Measurements from ENCODE around the gene ADAMTSL2. TPM values are rescaled to one million over a fixed set of nuclear protein-coding genes. Genes with fewer than 3 reads are reported as not detected.

The ADAMTSL2 gene
- total and polyA plus RNA-seq, 2 of the 13 experiments (the other 11 are each of a cell fraction or from before 2014, with no cell fraction given), result 1.9 to 3.8 TPM

DNA sequence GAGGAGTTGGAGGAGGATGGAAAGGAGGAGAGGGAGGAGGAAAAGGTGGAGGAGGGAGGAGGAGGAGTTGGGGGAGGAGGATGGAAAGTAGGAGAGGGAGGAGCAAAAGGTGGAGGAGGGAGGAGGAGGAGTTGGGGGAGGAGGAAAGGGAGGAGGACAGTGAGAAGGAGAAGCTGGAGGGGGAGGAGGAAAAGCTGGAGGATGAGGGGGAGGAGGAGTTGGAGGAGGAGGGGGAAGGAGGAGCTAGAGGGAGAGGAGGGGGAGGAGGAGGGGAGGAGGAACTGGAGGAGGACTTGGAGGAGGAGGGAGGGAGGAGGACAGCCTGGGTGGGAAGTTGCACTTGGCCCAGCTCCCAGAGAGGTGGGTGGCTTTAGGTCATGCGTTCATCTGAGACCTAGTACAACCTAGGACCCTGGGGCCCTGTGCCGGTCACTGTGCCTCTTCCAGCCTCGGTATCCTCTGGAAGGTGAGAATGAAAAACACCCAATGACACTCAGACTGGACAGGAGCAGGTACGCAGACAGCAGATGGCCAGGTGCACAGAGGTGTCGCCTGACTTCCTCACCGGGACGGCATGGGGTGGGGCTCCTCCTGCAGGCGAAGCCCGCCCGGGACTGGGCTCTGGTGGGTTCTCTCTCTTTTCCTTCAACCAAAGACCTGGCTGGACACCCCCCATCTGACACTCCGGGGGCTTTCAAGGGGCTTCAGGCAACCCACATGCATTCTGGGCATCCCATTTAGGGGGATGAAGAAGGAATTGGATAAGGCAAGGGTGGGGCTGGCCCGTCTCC is 43.4 kb upstream of the ADAMTSL2 start:
- BruUV-seq (replicated peaks), result no TSS peak
- CTCF ChIA-PET (ENCODE audit: low intra/inter-chr PET ratio, low total read pairs), result no interaction called here
- Histone ChIP-seq H3K27ac (ENCODE audit: extremely low read length, insufficient read depth, low read length) (no peak overlapping the region), H3K9me3 (ENCODE audit: low read length) (no peaks in the 10 kb centered on the region), H3K27me3 (ENCODE audit: control insufficient read depth in 1 of 2, insufficient read depth in 2 of 2, low read length in 2 of 2) (peaks cover 14 to 73% of the 10 kb centered on the region in 2 experiments), H3K9ac (ENCODE audit: insufficient read depth, low read depth, low read length) (no peak overlapping the region), H4K20me1 (ENCODE audit: insufficient read depth, low read length) (no peaks in the 10 kb centered on the region), H3K36me3 (replicated peaks in 1 of 2; ENCODE audit: control insufficient read depth in 1 of 2, insufficient read depth in 2 of 2, low read length in 2 of 2) (no peaks in the 10 kb centered on the region), H3K4me1 (ENCODE audit: insufficient read depth, low read length) (peaks cover 85% of the 10 kb centered on the region), H3K4me2 (ENCODE audit: low read depth, low read length) (no peak overlapping the region), H2AFZ (ENCODE audit: low read length) (no peak overlapping the region), H3K4me3 (replicated peaks in 1 of 3; ENCODE audit: insufficient read depth in 1 of 3, low read depth in 2 of 3, low read length in 3 of 3) (no peak overlapping the region), H3K79me2 (ENCODE audit: insufficient read depth, low read length) (no peaks in the 10 kb centered on the region)
- POLR2A ChIA-PET, result no interaction called here
- FAIRE-seq, result no peak
- TF ChIP-seq ZNF263 (CRISPR knock-in tag; IDR thresholded peaks at IDR 0.05) (peak; percentile 45), HNRNPK (IDR thresholded peaks at IDR 0.05; ENCODE audit: low read depth, low read length, poor library complexity, severe bottlenecking) (peak; percentile 34), PCBP1 (IDR thresholded peaks at IDR 0.05; ENCODE audit: borderline replicate concordance, low read depth, low read length) (0 out of 2 replicates have a peak, but pooled peaks have one; percentile 54), CBFB (CRISPR knock-in tag; IDR thresholded peaks at IDR 0.05) (no peak), TMF1 (CRISPR knock-in tag; IDR thresholded peaks at IDR 0.05; ENCODE audit: low read depth) (no peak)
- DNase-seq (ENCODE audit: low spot score), result no peak
- in situ Hi-C loops (cut with HindIII; ENCODE audit: extremely low pct_ligation_motif_present, low pct_unique_long_range_greater_than_20kb) (no loop called here), intact Hi-C loops (cut with micrococcal nuclease; ENCODE audit: unreplicated experiment) (no loop called here)
- no peak for ATAC-seq
- WGBS (ENCODE audit: low lambda C conversion rate), result 23% methylated on average over 6 of the region's 12 CpGs

DNA sequence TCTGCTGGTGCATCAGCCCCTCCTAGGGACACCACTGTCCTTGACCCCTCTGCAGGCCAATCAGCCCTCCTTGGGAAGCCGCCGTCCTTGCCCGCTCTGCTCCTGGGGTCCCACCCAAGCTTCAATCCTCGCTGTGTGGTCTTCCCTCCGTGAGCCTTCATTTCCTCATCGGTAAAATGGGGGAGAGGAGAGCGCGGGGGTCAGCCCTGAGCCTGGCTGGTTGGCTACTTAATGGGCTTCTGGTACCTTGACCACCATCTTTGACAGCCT is 42.9 kb upstream of the ADAMTSL2 start:
- DNase-seq (ENCODE audit: low spot score) (no peak), ATAC-seq (no peak), FAIRE-seq (no peak)
- Histone ChIP-seq H3K9ac (ENCODE audit: insufficient read depth, low read depth, low read length) (no peak overlapping the region), H3K9me3 (ENCODE audit: low read length) (no peaks in the 10 kb centered on the region), H4K20me1 (ENCODE audit: insufficient read depth, low read length) (no peaks in the 10 kb centered on the region), H3K4me1 (ENCODE audit: insufficient read depth, low read length) (peaks cover 79% of the 10 kb centered on the region), H3K4me3 (replicated peaks in 1 of 3; ENCODE audit: insufficient read depth in 1 of 3, low read depth in 2 of 3, low read length in 3 of 3) (no peak overlapping the region), H3K79me2 (ENCODE audit: insufficient read depth, low read length) (no peaks in the 10 kb centered on the region), H3K27me3 (ENCODE audit: control insufficient read depth in 1 of 2, insufficient read depth in 2 of 2, low read length in 2 of 2) (peaks cover 14 to 74% of the 10 kb centered on the region in 2 experiments), H3K36me3 (replicated peaks in 1 of 2; ENCODE audit: control insufficient read depth in 1 of 2, insufficient read depth in 2 of 2, low read length in 2 of 2) (no peaks in the 10 kb centered on the region), H3K27ac (ENCODE audit: extremely low read length, insufficient read depth, low read length) (no peak overlapping the region), H2AFZ (ENCODE audit: low read length) (no peak overlapping the region), H3K4me2 (ENCODE audit: low read depth, low read length) (no peak overlapping the region)
- WGBS (ENCODE audit: low lambda C conversion rate), result 60% methylated on average over 5 of the region's 8 CpGs
- in situ Hi-C loops (cut with HindIII; ENCODE audit: extremely low pct_ligation_motif_present, low pct_unique_long_range_greater_than_20kb) (no loop called here), intact Hi-C loops (cut with micrococcal nuclease; ENCODE audit: unreplicated experiment) (no loop called here)
- ChIA-PET CTCF (ENCODE audit: low intra/inter-chr PET ratio, low total read pairs) (no interaction called here), POLR2A (no interaction called here)
- BruUV-seq (replicated peaks), result no TSS peak
- TF ChIP-seq, protein P1, sequence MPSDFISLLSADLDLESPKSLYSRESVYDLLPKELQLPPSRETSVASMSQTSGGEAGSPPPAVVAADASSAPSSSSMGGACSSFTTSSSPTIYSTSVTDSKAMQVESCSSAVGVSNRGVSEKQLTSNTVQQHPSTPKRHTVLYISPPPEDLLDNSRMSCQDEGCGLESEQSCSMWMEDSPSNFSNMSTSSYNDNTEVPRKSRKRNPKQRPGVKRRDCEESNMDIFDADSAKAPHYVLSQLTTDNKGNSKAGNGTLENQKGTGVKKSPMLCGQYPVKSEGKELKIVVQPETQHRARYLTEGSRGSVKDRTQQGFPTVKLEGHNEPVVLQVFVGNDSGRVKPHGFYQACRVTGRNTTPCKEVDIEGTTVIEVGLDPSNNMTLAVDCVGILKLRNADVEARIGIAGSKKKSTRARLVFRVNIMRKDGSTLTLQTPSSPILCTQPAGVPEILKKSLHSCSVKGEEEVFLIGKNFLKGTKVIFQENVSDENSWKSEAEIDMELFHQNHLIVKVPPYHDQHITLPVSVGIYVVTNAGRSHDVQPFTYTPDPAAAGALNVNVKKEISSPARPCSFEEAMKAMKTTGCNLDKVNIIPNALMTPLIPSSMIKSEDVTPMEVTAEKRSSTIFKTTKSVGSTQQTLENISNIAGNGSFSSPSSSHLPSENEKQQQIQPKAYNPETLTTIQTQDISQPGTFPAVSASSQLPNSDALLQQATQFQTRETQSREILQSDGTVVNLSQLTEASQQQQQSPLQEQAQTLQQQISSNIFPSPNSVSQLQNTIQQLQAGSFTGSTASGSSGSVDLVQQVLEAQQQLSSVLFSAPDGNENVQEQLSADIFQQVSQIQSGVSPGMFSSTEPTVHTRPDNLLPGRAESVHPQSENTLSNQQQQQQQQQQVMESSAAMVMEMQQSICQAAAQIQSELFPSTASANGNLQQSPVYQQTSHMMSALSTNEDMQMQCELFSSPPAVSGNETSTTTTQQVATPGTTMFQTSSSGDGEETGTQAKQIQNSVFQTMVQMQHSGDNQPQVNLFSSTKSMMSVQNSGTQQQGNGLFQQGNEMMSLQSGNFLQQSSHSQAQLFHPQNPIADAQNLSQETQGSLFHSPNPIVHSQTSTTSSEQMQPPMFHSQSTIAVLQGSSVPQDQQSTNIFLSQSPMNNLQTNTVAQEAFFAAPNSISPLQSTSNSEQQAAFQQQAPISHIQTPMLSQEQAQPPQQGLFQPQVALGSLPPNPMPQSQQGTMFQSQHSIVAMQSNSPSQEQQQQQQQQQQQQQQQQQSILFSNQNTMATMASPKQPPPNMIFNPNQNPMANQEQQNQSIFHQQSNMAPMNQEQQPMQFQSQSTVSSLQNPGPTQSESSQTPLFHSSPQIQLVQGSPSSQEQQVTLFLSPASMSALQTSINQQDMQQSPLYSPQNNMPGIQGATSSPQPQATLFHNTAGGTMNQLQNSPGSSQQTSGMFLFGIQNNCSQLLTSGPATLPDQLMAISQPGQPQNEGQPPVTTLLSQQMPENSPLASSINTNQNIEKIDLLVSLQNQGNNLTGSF (CRISPR knock-in tag; IDR thresholded peaks at IDR 0.05), result no peak
- TF ChIP-seq NFRKB (IDR thresholded peaks at IDR 0.05), result no peak
- no peak for TF ChIP-seq CCAR2 (optimal IDR thresholded peaks at IDR 0.05; ENCODE audit: low read depth, low read length)
- TF ChIP-seq, protein P2, sequence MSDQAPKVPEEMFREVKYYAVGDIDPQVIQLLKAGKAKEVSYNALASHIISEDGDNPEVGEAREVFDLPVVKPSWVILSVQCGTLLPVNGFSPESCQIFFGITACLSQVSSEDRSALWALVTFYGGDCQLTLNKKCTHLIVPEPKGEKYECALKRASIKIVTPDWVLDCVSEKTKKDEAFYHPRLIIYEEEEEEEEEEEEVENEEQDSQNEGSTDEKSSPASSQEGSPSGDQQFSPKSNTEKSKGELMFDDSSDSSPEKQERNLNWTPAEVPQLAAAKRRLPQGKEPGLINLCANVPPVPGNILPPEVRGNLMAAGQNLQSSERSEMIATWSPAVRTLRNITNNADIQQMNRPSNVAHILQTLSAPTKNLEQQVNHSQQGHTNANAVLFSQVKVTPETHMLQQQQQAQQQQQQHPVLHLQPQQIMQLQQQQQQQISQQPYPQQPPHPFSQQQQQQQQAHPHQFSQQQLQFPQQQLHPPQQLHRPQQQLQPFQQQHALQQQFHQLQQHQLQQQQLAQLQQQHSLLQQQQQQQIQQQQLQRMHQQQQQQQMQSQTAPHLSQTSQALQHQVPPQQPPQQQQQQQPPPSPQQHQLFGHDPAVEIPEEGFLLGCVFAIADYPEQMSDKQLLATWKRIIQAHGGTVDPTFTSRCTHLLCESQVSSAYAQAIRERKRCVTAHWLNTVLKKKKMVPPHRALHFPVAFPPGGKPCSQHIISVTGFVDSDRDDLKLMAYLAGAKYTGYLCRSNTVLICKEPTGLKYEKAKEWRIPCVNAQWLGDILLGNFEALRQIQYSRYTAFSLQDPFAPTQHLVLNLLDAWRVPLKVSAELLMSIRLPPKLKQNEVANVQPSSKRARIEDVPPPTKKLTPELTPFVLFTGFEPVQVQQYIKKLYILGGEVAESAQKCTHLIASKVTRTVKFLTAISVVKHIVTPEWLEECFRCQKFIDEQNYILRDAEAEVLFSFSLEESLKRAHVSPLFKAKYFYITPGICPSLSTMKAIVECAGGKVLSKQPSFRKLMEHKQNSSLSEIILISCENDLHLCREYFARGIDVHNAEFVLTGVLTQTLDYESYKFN (CRISPR knock-in tag; conservative IDR thresholded peaks at IDR 0.05), result no peak
- no peak for TF ChIP-seq MAFG (CRISPR knock-in tag; IDR thresholded peaks at IDR 0.05)
